ENCODE results near the gene CLDN15. TPM values are rescaled to one million over a fixed set of nuclear protein-coding genes. Genes with fewer than 3 reads are reported as not detected.

CLDN15 gene
- total RNA-seq, 4 donors from 2014 or later, result 27.2 to 58.5 (median 45.4) TPM

- 84 to 100% methylated on average over 4 to 9 of the region's 9 CpGs for WGBS, 2 donors (ENCODE audit: low coverage in 1 of 2)
- no peak overlapping the region for H3K4me3 ChIP-seq
- H3K9me3 ChIP-seq, result no peaks in the 10 kb centered on the region
- in situ Hi-C loops (cut with MboI; ENCODE audit: low pct_ligation_motif_present in 1 of 4, low pct_unique_long_range_greater_than_20kb in 1 of 4, low sequenced_read_pairs in 3 of 4), result no loop called here
- TF ChIP-seq POLR2AphosphoS5 (IDR thresholded peaks at IDR 0.05) (no peak), CTCF (IDR thresholded peaks at IDR 0.05) (no peak), POLR2A (IDR thresholded peaks at IDR 0.05) (no peak), EP300 (IDR thresholded peaks at IDR 0.05; ENCODE audit: low read depth) (no peak)
- intact Hi-C loops (cut with DNase I; ENCODE audit: low total_unique reads), result no loop called here
- H3K36me3 ChIP-seq, result peaks cover 0 to 31% (median 10%) of the 10 kb centered on the region in 4 donors
- H3K27ac ChIP-seq, result no peak overlapping the region
- H3K27me3 ChIP-seq, result no peaks in the 10 kb centered on the region
- H3K4me1 ChIP-seq, result peaks cover 0 to 6% (median 5%) of the 10 kb centered on the region in 4 donors
- DNase-seq, result no peak
Measured at GRCh38 chr7:101226721-101227120, 10.9 kb downstream of the CLDN15 start.

GRCh38 chr7:101225650-101226049 lies 12.0 kb downstream of the CLDN15 start:
- Histone ChIP-seq H3K4me3 (no peak overlapping the region), H3K9me3 (no peaks in the 10 kb centered on the region), H3K27ac (no peak overlapping the region), H3K27me3 (no peaks in the 10 kb centered on the region), H3K4me1 (no peaks in the 10 kb centered on the region), H3K36me3 (peaks cover 0 to 31% (median 10%) of the 10 kb centered on the region in 4 donors)
- 97% methylated on average over 6 of the region's 6 CpGs; no CpG with 5 or more reads in 1 of the 2 donors for WGBS, 2 donors (ENCODE audit: low coverage in 1 of 2)
- TF ChIP-seq POLR2A (IDR thresholded peaks at IDR 0.05), result no peak
- no peak for TF ChIP-seq EP300 (IDR thresholded peaks at IDR 0.05; ENCODE audit: low read depth)
- no peak for TF ChIP-seq CTCF (IDR thresholded peaks at IDR 0.05)
- DNase-seq, result no peak
- in situ Hi-C loops (cut with MboI; ENCODE audit: low pct_ligation_motif_present in 1 of 4, low pct_unique_long_range_greater_than_20kb in 1 of 4, low sequenced_read_pairs in 3 of 4) (no loop called here), intact Hi-C loops (cut with DNase I; ENCODE audit: low total_unique reads) (no loop called here)

- intact Hi-C loops (cut with DNase I; ENCODE audit: low total_unique reads), result no loop called here
- no peak for DNase-seq
- Histone ChIP-seq H3K9me3 (no peaks in the 10 kb centered on the region), H3K27me3 (no peaks in the 10 kb centered on the region), H3K27ac (no peak overlapping the region), H3K4me1 (peaks cover 8 to 16% (median 12%) of the 10 kb centered on the region in 4 donors), H3K4me3 (no peak overlapping the region), H3K36me3 (peaks cover 0 to 28% (median 10%) of the 10 kb centered on the region in 4 donors)
- WGBS, 2 donors (ENCODE audit: low coverage in 1 of 2), result 95% methylated on average over 14 of the region's 15 CpGs; no CpG with 5 or more reads in 1 of the 2 donors
- in situ Hi-C loops (cut with MboI; ENCODE audit: low pct_ligation_motif_present in 1 of 4, low pct_unique_long_range_greater_than_20kb in 1 of 4, low sequenced_read_pairs in 3 of 4), result no loop called here
- TF ChIP-seq POLR2A (IDR thresholded peaks at IDR 0.05), result no peak
- no peak for TF ChIP-seq POLR2AphosphoS5 (IDR thresholded peaks at IDR 0.05)
- TF ChIP-seq CTCF (IDR thresholded peaks at IDR 0.05), result no peak
- no peak for TF ChIP-seq EP300 (IDR thresholded peaks at IDR 0.05; ENCODE audit: low read depth)
Measured at GRCh38 chr7:101223528-101223927, 14.1 kb downstream of the CLDN15 start.

- 95 to 100% methylated on average over 1 to 27 of the region's 27 CpGs for WGBS, 2 donors (ENCODE audit: low coverage in 1 of 2)
- no peak for DNase-seq
- peaks cover 0 to 25% (median 10%) of the 10 kb centered on the region in 4 donors for H3K36me3 ChIP-seq
Measured at GRCh38 chr7:101222275-101222830, 15.2 kb downstream of the CLDN15 start.

More at GRCh38 chr7:101222275-101222830, 15.2 kb downstream of the CLDN15 start:
- Histone ChIP-seq H3K27me3 (no peaks in the 10 kb centered on the region), H3K4me3 (no peak overlapping the region), H3K9me3 (no peaks in the 10 kb centered on the region), H3K4me1 (peaks cover 8 to 18% (median 14%) of the 10 kb centered on the region in 4 donors), H3K27ac (no peak overlapping the region)
- TF ChIP-seq CTCF (IDR thresholded peaks at IDR 0.05), result no peak
- intact Hi-C loops (cut with DNase I; ENCODE audit: low total_unique reads) (no loop called here), in situ Hi-C loops (cut with MboI; ENCODE audit: low pct_ligation_motif_present in 1 of 4, low pct_unique_long_range_greater_than_20kb in 1 of 4, low sequenced_read_pairs in 3 of 4) (no loop called here)
